Measurements from ENCODE around the gene PRLH. TPM values are rescaled to one million over a fixed set of nuclear protein-coding genes. Genes with fewer than 3 reads are reported as not detected.
"Not testable (repeated sequence)": the region's sequence is repeated elsewhere in the genome, so short reads cannot be mapped to it uniquely, and the experiment has no call there.

The PRLH gene
- total RNA-seq, 1 donor from 2014 or later, result not detected

GRCh38 chr2:237604960-237605359, 38.6 kb downstream of the PRLH start:
- Histone ChIP-seq H4K20me1 (ENCODE audit: insufficient read depth, low read length) (no peaks in the 10 kb centered on the region), H3K36me3 (ENCODE audit: insufficient read depth, low read length) (no peaks in the 10 kb centered on the region), H3K4me2 (ENCODE audit: low read length) (no peak overlapping the region), H3K27ac (ENCODE audit: low read depth, low read length) (no peak overlapping the region), H3K4me3 (ENCODE audit: insufficient read depth, low read depth, low read length) (no peak overlapping the region), H3K9ac (ENCODE audit: low read length) (no peak overlapping the region), H3K79me2 (ENCODE audit: insufficient read depth, low read length) (no peaks in the 10 kb centered on the region), H3K9me3 (ENCODE audit: insufficient read depth, low read depth, low read length) (no peaks in the 10 kb centered on the region), H3K27me3 (ENCODE audit: insufficient read depth, low read length) (no peaks in the 10 kb centered on the region), H3K4me1 (ENCODE audit: insufficient read depth, low read length) (peaks cover 10% of the 10 kb centered on the region), H2AFZ (ENCODE audit: low read depth, low read length) (no peak overlapping the region)
- no peak overlapping the region for H3K27ac Mint-ChIP-seq (ENCODE audit: unreplicated experiment)
- FAIRE-seq, result no peak
- peaks cover 2% of the 10 kb centered on the region for H3K9me3 Mint-ChIP-seq (ENCODE audit: unreplicated experiment)
- H3K27me3 Mint-ChIP-seq (ENCODE audit: low read depth, unreplicated experiment), result peaks cover 10% of the 10 kb centered on the region
- H3K36me3 Mint-ChIP-seq (ENCODE audit: low read depth, unreplicated experiment), result no peaks in the 10 kb centered on the region
- peaks cover 6% of the 10 kb centered on the region for H3K4me1 Mint-ChIP-seq (ENCODE audit: low read depth, unreplicated experiment)
- TF ChIP-seq, protein P1, sequence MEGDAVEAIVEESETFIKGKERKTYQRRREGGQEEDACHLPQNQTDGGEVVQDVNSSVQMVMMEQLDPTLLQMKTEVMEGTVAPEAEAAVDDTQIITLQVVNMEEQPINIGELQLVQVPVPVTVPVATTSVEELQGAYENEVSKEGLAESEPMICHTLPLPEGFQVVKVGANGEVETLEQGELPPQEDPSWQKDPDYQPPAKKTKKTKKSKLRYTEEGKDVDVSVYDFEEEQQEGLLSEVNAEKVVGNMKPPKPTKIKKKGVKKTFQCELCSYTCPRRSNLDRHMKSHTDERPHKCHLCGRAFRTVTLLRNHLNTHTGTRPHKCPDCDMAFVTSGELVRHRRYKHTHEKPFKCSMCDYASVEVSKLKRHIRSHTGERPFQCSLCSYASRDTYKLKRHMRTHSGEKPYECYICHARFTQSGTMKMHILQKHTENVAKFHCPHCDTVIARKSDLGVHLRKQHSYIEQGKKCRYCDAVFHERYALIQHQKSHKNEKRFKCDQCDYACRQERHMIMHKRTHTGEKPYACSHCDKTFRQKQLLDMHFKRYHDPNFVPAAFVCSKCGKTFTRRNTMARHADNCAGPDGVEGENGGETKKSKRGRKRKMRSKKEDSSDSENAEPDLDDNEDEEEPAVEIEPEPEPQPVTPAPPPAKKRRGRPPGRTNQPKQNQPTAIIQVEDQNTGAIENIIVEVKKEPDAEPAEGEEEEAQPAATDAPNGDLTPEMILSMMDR (IDR thresholded peaks at IDR 0.05; ENCODE audit: insufficient read depth, low read depth, low read length), result peak; percentile 13
- no peak for TF ChIP-seq EZH2 (IDR thresholded peaks at IDR 0.05; ENCODE audit: insufficient read depth, low read length)
- no peak for DNase-seq (ENCODE audit: low read depth)
- H3K4me3 Mint-ChIP-seq (ENCODE audit: unreplicated experiment), result no peak overlapping the region

- not testable (repeated sequence) for H3K4me3 ChIP-seq (ENCODE audit: insufficient read depth, low read depth, low read length); H3K27ac Mint-ChIP-seq (ENCODE audit: unreplicated experiment); H3K4me3 Mint-ChIP-seq (ENCODE audit: unreplicated experiment); H4K20me1 ChIP-seq (ENCODE audit: insufficient read depth, low read length); H3K27me3 ChIP-seq (ENCODE audit: insufficient read depth, low read length); H3K4me1 ChIP-seq (ENCODE audit: insufficient read depth, low read length); H3K4me1 Mint-ChIP-seq (ENCODE audit: low read depth, unreplicated experiment); FAIRE-seq; H3K9me3 Mint-ChIP-seq (ENCODE audit: unreplicated experiment); H3K36me3 Mint-ChIP-seq (ENCODE audit: low read depth, unreplicated experiment); H2AFZ ChIP-seq (ENCODE audit: low read depth, low read length); H3K79me2 ChIP-seq (ENCODE audit: insufficient read depth, low read length); H3K9me3 ChIP-seq (ENCODE audit: insufficient read depth, low read depth, low read length); H3K4me2 ChIP-seq (ENCODE audit: low read length); H3K27me3 Mint-ChIP-seq (ENCODE audit: low read depth, unreplicated experiment); H3K36me3 ChIP-seq (ENCODE audit: insufficient read depth, low read length); H3K27ac ChIP-seq (ENCODE audit: low read depth, low read length); DNase-seq (ENCODE audit: low read depth); H3K9ac ChIP-seq (ENCODE audit: low read length)
Observed at GRCh38 chr2:237606522-237606921, 40.1 kb downstream of the PRLH start.

- no peaks in the 10 kb centered on the region for H3K36me3 ChIP-seq (ENCODE audit: insufficient read depth, low read length)
- H3K9ac ChIP-seq (ENCODE audit: low read length), result no peak overlapping the region
- H3K79me2 ChIP-seq (ENCODE audit: insufficient read depth, low read length), result no peaks in the 10 kb centered on the region
- H3K4me2 ChIP-seq (ENCODE audit: low read length), result no peak overlapping the region
- no peak overlapping the region for H3K27ac ChIP-seq (ENCODE audit: low read depth, low read length)
- FAIRE-seq (no peak), DNase-seq (ENCODE audit: low read depth) (no peak)
- no peaks in the 10 kb centered on the region for H3K27me3 Mint-ChIP-seq (ENCODE audit: low read depth, unreplicated experiment)
- H2AFZ ChIP-seq (ENCODE audit: low read depth, low read length), result no peak overlapping the region
- H4K20me1 ChIP-seq (ENCODE audit: insufficient read depth, low read length), result no peaks in the 10 kb centered on the region
- H3K4me1 ChIP-seq (ENCODE audit: insufficient read depth, low read length), result peaks cover 33% of the 10 kb centered on the region
- no peak overlapping the region for H3K4me3 Mint-ChIP-seq (ENCODE audit: unreplicated experiment)
- peaks cover 2% of the 10 kb centered on the region for H3K9me3 Mint-ChIP-seq (ENCODE audit: unreplicated experiment)
- peaks cover 33% of the 10 kb centered on the region for H3K4me1 Mint-ChIP-seq (ENCODE audit: low read depth, unreplicated experiment)
- TF ChIP-seq EZH2 (IDR thresholded peaks at IDR 0.05; ENCODE audit: insufficient read depth, low read length), result no peak
- TF ChIP-seq, protein P1 (IDR thresholded peaks at IDR 0.05; ENCODE audit: insufficient read depth, low read depth, low read length), result no peak
- peaks cover 5% of the 10 kb centered on the region for H3K36me3 Mint-ChIP-seq (ENCODE audit: low read depth, unreplicated experiment)
- no peak overlapping the region for H3K4me3 ChIP-seq (ENCODE audit: insufficient read depth, low read depth, low read length)
- no peak overlapping the region for H3K27ac Mint-ChIP-seq (ENCODE audit: unreplicated experiment)
- no peaks in the 10 kb centered on the region for H3K9me3 ChIP-seq (ENCODE audit: insufficient read depth, low read depth, low read length)
- no peaks in the 10 kb centered on the region for H3K27me3 ChIP-seq (ENCODE audit: insufficient read depth, low read length)
Observed at GRCh38 chr2:237612527-237613357, 46.4 kb downstream of the PRLH start.
